K562 (cell line): ENCODE results near the gene FILIP1L. TPM values are rescaled to one million over a fixed set of nuclear protein-coding genes. Genes with fewer than 3 reads are reported as not detected.

ENCODE experiments used
- ATAC-seq: fragments of 200-7000 bp; cut with Tn5 transposase; 3 replicates; pipeline ENCODE4 v1.9.1; 2020; ENCODE audit warnings: moderate library complexity
- BruUV-seq: library from RNA; stranded (reverse); fragments of 400-500 nt; replicated peaks from 2 replicates; lab custom pipeline; 2021; lab: Mats Ljungman, UMichigan
- CTCF ChIA-PET: fragments of 300-600 bp; formaldehyde crosslinking; extraction: SDS; loops from one replicate; lab custom pipeline; 2021; ENCODE audit warnings: low intra/inter-chr PET ratio; lab: Yijun Ruan, JAX
- POLR2A ChIA-PET: fragments of 300-600, 350-650 bp; sonication (Branson Sonifier 250); formaldehyde crosslinking; extraction: SDS; loops from one replicate; lab custom pipeline; 2021; ENCODE audit warnings: antibody characterized with exemption, inconsistent platforms; lab: Yijun Ruan, JAX
- DNase-seq, 4 experiments: peaks; one replicate each; pipeline versions ENCODE4 v3.0.0 to v3.0.0-alpha.2; 2011 to 2018; ENCODE audit warnings: low spot score in 3 of 4, mixed read lengths in 3 of 4; ENCODE audit errors: extremely low read depth in 1 of 4
- FAIRE-seq: peaks from 2 replicates; lab custom pipeline; 2011; peaks lifted over from hg19 to GRCh38; lab: Jason Lieb, UNC
- H2AFZ ChIP-seq: 2 replicates; pipeline ENCODE4 v1.6.0; 2011; ENCODE audit warnings: low read depth, low read length, control low read depth, inconsistent platforms
- H3K27ac ChIP-seq: fragments of 200-600 bp; 3 replicates; pipeline ENCODE4 v1.8.0; 2011; ENCODE audit warnings: low read depth, mild to moderate bottlenecking, control low read depth, inconsistent platforms, low read length, moderate library complexity, mixed read lengths; ENCODE audit errors: extremely low read depth
- H3K27me3 ChIP-seq, 2 experiments: fragments of 300-600 bp in 1 of 2; 2 replicates in 1 of 2; 3 replicates in 1 of 2; pipeline versions ENCODE4 v1.6.0 to v1.8.0; 2011; ENCODE audit warnings: inconsistent platforms in 2 of 2, low read length in 2 of 2, mild to moderate bottlenecking in 1 of 2, mixed read lengths in 1 of 2, moderate library complexity in 1 of 2; ENCODE audit not compliant: control insufficient read depth in 2 of 2, insufficient read depth in 2 of 2
- H3K36me3 ChIP-seq: fragments of 300-600 bp; 3 replicates; pipeline ENCODE4 v1.8.0; 2011; ENCODE audit warnings: mild to moderate bottlenecking, low read length, inconsistent platforms; ENCODE audit not compliant: control insufficient read depth, insufficient read depth
- H3K4me1 ChIP-seq, 2 experiments: fragments of 200-600 bp in 1 of 2; replicated peaks in 1 of 2; 2 replicates in 1 of 2; 3 replicates in 1 of 2; pipeline versions ENCODE4 v1.5.1 to v1.8.0; 2011; ENCODE audit warnings: inconsistent platforms in 2 of 2, low read length in 2 of 2, mild to moderate bottlenecking in 1 of 2, mixed read lengths in 1 of 2, moderate library complexity in 1 of 2; ENCODE audit not compliant: control insufficient read depth in 2 of 2, insufficient read depth in 2 of 2
- H3K4me2 ChIP-seq: 2 replicates; pipeline ENCODE4 v1.6.1; 2011; ENCODE audit warnings: low read length, control low read depth, inconsistent platforms, mixed read lengths; ENCODE audit not compliant: insufficient read depth
- H3K4me3 ChIP-seq: fragments of 200-600 bp; sonication (generic), shearing (Covaris generic); 2 replicates; pipeline ENCODE4 v1.5.1; 2016; ENCODE audit warnings: control low read depth, inconsistent platforms
- H3K79me2 ChIP-seq: fragments of 200-600 bp; 3 replicates; pipeline ENCODE4 v1.8.0; 2011; ENCODE audit warnings: low read length, inconsistent platforms; ENCODE audit not compliant: control insufficient read depth, insufficient read depth
- H3K9ac ChIP-seq, 2 experiments: 2 replicates each; pipeline versions ENCODE4 v1.6.0 to v1.6.1; 2011; ENCODE audit warnings: low read depth in 2 of 2, low read length in 2 of 2, control low read depth in 1 of 2, inconsistent platforms in 1 of 2, mild to moderate bottlenecking in 1 of 2, mixed read lengths in 1 of 2; ENCODE audit not compliant: insufficient read depth in 1 of 2
- H3K9me1 ChIP-seq: one replicate; pipeline ENCODE4 v1.6.0; 2011; ENCODE audit warnings: inconsistent platforms, mild to moderate bottlenecking, low read length, moderate library complexity; ENCODE audit not compliant: control insufficient read depth, insufficient read depth
- H3K9me3 ChIP-seq: replicated peaks from 2 replicates; pipeline ENCODE4 v1.5.1; 2011; ENCODE audit warnings: low read depth, low read length, inconsistent platforms; ENCODE audit not compliant: control insufficient read depth, insufficient read depth
- H4K20me1 ChIP-seq: replicated peaks from 2 replicates; pipeline ENCODE4 v1.6.1; 2011; ENCODE audit warnings: low read length, inconsistent platforms, mixed read lengths; ENCODE audit not compliant: control insufficient read depth, insufficient read depth
- CHD1 ChIP-seq: fragments of 200-600 bp; sonication (generic); IDR thresholded peaks from one replicate; pipeline ENCODE4 v1.6.1; 2012; ENCODE audit warnings: mild to moderate bottlenecking, moderate library complexity, low read length, inconsistent platforms
- DNMT1 ChIP-seq: fragments of 450-650 bp; IDR thresholded peaks from 2 replicates; pipeline ENCODE4 v1.6.1; 2016; ENCODE audit warnings: antibody characterized with exemption, mild to moderate bottlenecking
- MAZ ChIP-seq, 2 experiments: fragments of 450-650 bp in 1 of 2; sonication (generic) in 1 of 2; formaldehyde crosslinking; IDR thresholded peaks in 1 of 2; conservative IDR thresholded peaks in 1 of 2; 2 replicates each; pipeline versions ENCODE4 v1.4.0 to v1.5.0; 2020; ENCODE audit warnings: mild to moderate bottlenecking in 1 of 2, missing genetic modification reagents in 1 of 2
- MEF2D ChIP-seq: conservative IDR thresholded peaks from 2 replicates; pipeline ENCODE4 v1.6.1; 2016; ENCODE audit warnings: low read depth, missing genetic modification characterization, missing compliant biosample characterization
- NR2C2 ChIP-seq, 2 experiments: fragments of 200-800 bp in 1 of 2; sonication (Bioruptor generic) in 1 of 2; sonication (generic) in 1 of 2; formaldehyde crosslinking in 1 of 2; IDR thresholded peaks; 2 replicates each; pipeline versions ENCODE4 v1.6.1 to v1.8.0; 2016 to 2022; ENCODE audit warnings: mild to moderate bottlenecking in 1 of 2, missing compliant biosample characterization in 1 of 2, missing genetic modification characterization in 1 of 2, missing genetic modification reagents in 1 of 2
- SMARCE1 ChIP-seq: fragments of 450-650 bp; IDR thresholded peaks from 2 replicates; pipeline ENCODE4 v1.7.1; 2016; ENCODE audit warnings: mild to moderate bottlenecking
- SP2 ChIP-seq: IDR thresholded peaks from 2 replicates; pipeline ENCODE4 v1.6.1; 2011; ENCODE audit warnings: mild to moderate bottlenecking, low read depth, low read length, moderate library complexity; ENCODE audit not compliant: poor library complexity, severe bottlenecking; ENCODE audit errors: extremely low read depth
- SRF ChIP-seq, 2 experiments: fragments of 250-450, 450-650 bp in 1 of 2; sonication (Bioruptor Pico) in 1 of 2; sonication (generic) in 1 of 2; formaldehyde crosslinking; IDR thresholded peaks; 2 replicates each; pipeline versions ENCODE4 v1.5.0 to v1.5.1; 2020 to 2022; ENCODE audit warnings: mild to moderate bottlenecking in 1 of 2, missing genetic modification reagents in 1 of 2
- TAF9B ChIP-seq: fragments of 450-650 bp; IDR thresholded peaks from 2 replicates; pipeline ENCODE4 v1.6.1; 2018; ENCODE audit warnings: mild to moderate bottlenecking; ENCODE audit not compliant: partially characterized antibody
- TSC22D4 ChIP-seq: fragments of 450-650 bp; IDR thresholded peaks from 2 replicates; pipeline ENCODE4 v1.6.1; 2016; ENCODE audit warnings: missing genetic modification characterization, missing biosample characterization, control low read depth
- U2AF1 ChIP-seq: fragments of 200-400 bp; formaldehyde crosslinking; optimal IDR thresholded peaks from 2 replicates; pipeline ENCODE3; 2017; ENCODE audit warnings: mild to moderate bottlenecking, low read depth, low read length, moderate library complexity
- ZNF212 ChIP-seq: fragments of 450-650 bp; formaldehyde crosslinking; IDR thresholded peaks from 2 replicates; pipeline ENCODE4 v1.4.0; 2020; ENCODE audit warnings: mild to moderate bottlenecking
- ZNF354B ChIP-seq: fragments of 250-450 bp; sonication (Bioruptor Pico); IDR thresholded peaks from 2 replicates; pipeline ENCODE4 v1.4.0; 2020
- WGBS: fragments of 100-300 bp; shearing (Covaris generic); methylation state at CpG from one replicate; pipeline ENCODE4 v1.1.6; 2016; ENCODE audit warnings: low coverage, mixed read lengths; ENCODE audit not compliant: insufficient coverage; ENCODE audit errors: missing lambda C conversion rate; 5-methylcytosine and 5-hydroxymethylcytosine counted together
- in situ Hi-C: fragments of 300-500 bp; cut with MboI; formaldehyde crosslinking; loops from 4 replicates; pipeline ENCODE4 v1.15.0; 2018; ENCODE audit warnings: inconsistent platforms, mixed read lengths
- intact Hi-C: fragments of 100-400 bp; cut with micrococcal nuclease; formaldehyde crosslinking; loops from 2 replicates; pipeline ENCODE4 v1.14.2; 2022
- polyA plus RNA-seq, 8 experiments: library from polyadenylated mRNA; depleted of rRNA in 4 of 8; stranded (reverse) in 5 of 8; unstranded in 3 of 8; fragments of >200 nt; fragmentation: Nextera tagmentation in 2 of 8; fragmentation: Illumina TruSeq in 1 of 8; extraction: Ambion mirVana in 2 of 8; extraction: Trizol in 1 of 8; gene quantifications; 2 replicates each; pipeline versions ENCODE4 v1.2.1 to v1.2.3, GENCODE V29; 2011 to 2014; ENCODE audit warnings: inconsistent platforms in 1 of 8, missing spikeins in 1 of 8
- total RNA-seq, 7 experiments: library from RNA; depleted of rRNA in 6 of 7; stranded (reverse); fragments of >200 nt in 6 of 7; fragmentation: Illumina TruSeq in 2 of 7; extraction: Trizol in 2 of 7; gene quantifications; 2 replicates each; pipeline versions ENCODE4 v1.2.1 to v1.2.3, GENCODE V29; 2011 to 2021; ENCODE audit warnings: low replicate concordance in 1 of 7
- TF ChIP-seq, protein P1 (sequence below): sonication (generic); formaldehyde crosslinking; IDR thresholded peaks from 2 replicates; pipeline ENCODE4 v1.8.0; 2022; ENCODE audit warnings: mild to moderate bottlenecking, missing genetic modification reagents
- TF ChIP-seq, protein P2 (sequence below): sonication (generic); formaldehyde crosslinking; IDR thresholded peaks from 2 replicates; pipeline ENCODE4 v1.8.1; 2023; ENCODE audit warnings: mild to moderate bottlenecking, missing genetic modification reagents
- TF ChIP-seq, protein P3 (sequence below): fragments of 250-450 bp; sonication (Bioruptor Pico); IDR thresholded peaks from 2 replicates; pipeline ENCODE4 v1.8.0; 2022; ENCODE audit warnings: moderate library complexity, mild to moderate bottlenecking, inconsistent platforms

Gene FILIP1L
- total and polyA plus RNA-seq, 9 of the 15 experiments (the other 6 are each of a cell fraction or from before 2014, with no cell fraction given) = 0.50 to 2.1 (median 1.1) TPM

DNA sequence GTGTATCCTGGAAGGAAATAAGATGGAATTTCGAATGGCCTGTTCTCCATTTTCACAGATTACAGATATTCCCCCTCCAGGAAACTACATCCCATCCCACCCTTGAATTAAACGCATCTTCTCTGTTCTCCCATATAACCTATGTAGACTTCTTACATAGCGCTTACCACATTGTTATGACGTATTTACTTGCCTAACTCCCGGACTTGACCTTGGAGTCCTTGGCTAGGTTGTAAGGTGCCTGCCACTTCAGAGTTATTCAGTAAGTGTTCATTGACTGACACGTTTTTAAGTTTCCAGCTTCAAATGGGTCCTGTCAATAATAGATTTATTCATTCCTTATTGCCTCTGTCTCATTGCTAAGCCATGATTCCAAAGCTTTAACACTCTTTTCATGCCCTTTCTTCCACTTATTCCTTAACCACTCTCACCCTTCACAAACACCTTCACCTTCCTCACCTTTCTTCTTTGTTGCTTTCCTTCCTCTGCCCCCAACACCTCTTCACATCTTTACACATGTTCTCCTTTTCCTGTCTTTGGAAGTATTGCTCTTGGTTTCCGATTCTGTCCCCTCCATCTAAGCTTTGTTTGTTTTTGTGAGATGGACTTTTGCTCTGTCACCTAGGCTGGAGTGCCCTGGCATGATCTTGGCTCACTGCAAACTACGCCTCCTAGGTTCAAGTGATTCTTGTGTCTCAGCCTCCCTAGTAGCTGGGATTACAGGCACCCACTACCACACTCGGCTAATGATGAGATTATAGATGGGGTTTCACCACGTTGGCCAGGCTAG lies 158.3 kb downstream of the FILIP1L start:
- no peaks in the 10 kb centered on the region for H3K9me3 ChIP-seq
- 0 out of 2 replicates have a peak, but pooled peaks cover 8% of the 10 kb centered on the region for H4K20me1 ChIP-seq
- no peak overlapping the region for H2AFZ ChIP-seq
- H3K27me3 ChIP-seq = no peaks in the 10 kb centered on the region
- H3K4me1 ChIP-seq = peaks cover 0 to 9% of the 10 kb centered on the region in 2 experiments; a peak in 2 of 5 replicates
- intact Hi-C loops = no loop called here
- no peaks in the 10 kb centered on the region for H3K36me3 ChIP-seq
- no peak overlapping the region for H3K27ac ChIP-seq
- H3K79me2 ChIP-seq = peaks cover 3% of the 10 kb centered on the region; the same call in 2 of the 3 replicates
- CTCF ChIA-PET = no interaction called here
- H3K4me3 ChIP-seq = no peak overlapping the region
- DNase-seq (no peak), FAIRE-seq (no peak), ATAC-seq (no peak)
- peaks cover 3% of the 10 kb centered on the region for H3K9me1 ChIP-seq
- WGBS = 79% methylated on average over 9 of the region's 10 CpGs
- no TSS peak for BruUV-seq
- H3K4me2 ChIP-seq = no peak overlapping the region
- in situ Hi-C loops = no loop called here
- POLR2A ChIA-PET = interaction anchor here (0.6 kb wide), 1 partner anchor 459 kb away, joined by 3 read pairs; no protein-coding TSS in a partner anchor
- no peak overlapping the region for H3K9ac ChIP-seq
- TF ChIP-seq TSC22D4 (tag) (no peak), SRF (CRISPR knock-in tag; IDR thresholded peaks at IDR 0.05) (no peak), TAF9B (no peak), ZNF354B (CRISPR knock-in tag) (no peak), SP2 (no peak), NR2C2 (CRISPR knock-in tag; IDR thresholded peaks at IDR 0.05) (no peak), NR2C2 (tag; IDR thresholded peaks at IDR 0.05) (no peak), U2AF1 (no peak), CHD1 (no peak), DNMT1 (no peak), MAZ (CRISPR knock-in tag; conservative IDR thresholded peaks at IDR 0.05 in 1 of 2, IDR thresholded peaks at IDR 0.05 in 1 of 2) (no peak), ZNF212 (CRISPR knock-in tag) (no peak), SMARCE1 (no peak), MEF2D (tag) (no peak)
- TF ChIP-seq, protein P1, sequence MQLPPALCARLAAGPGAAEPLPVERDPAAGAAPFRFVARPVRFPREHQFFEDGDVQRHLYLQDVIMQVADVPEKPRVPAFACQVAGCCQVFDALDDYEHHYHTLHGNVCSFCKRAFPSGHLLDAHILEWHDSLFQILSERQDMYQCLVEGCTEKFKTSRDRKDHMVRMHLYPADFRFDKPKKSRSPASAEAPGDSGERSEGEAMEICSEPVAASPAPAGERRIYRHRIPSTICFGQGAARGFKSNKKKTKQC (CRISPR knock-in tag) = no peak
- TF ChIP-seq, protein P2, sequence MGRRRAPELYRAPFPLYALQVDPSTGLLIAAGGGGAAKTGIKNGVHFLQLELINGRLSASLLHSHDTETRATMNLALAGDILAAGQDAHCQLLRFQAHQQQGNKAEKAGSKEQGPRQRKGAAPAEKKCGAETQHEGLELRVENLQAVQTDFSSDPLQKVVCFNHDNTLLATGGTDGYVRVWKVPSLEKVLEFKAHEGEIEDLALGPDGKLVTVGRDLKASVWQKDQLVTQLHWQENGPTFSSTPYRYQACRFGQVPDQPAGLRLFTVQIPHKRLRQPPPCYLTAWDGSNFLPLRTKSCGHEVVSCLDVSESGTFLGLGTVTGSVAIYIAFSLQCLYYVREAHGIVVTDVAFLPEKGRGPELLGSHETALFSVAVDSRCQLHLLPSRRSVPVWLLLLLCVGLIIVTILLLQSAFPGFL (CRISPR knock-in tag) = no peak
- TF ChIP-seq, protein P3, sequence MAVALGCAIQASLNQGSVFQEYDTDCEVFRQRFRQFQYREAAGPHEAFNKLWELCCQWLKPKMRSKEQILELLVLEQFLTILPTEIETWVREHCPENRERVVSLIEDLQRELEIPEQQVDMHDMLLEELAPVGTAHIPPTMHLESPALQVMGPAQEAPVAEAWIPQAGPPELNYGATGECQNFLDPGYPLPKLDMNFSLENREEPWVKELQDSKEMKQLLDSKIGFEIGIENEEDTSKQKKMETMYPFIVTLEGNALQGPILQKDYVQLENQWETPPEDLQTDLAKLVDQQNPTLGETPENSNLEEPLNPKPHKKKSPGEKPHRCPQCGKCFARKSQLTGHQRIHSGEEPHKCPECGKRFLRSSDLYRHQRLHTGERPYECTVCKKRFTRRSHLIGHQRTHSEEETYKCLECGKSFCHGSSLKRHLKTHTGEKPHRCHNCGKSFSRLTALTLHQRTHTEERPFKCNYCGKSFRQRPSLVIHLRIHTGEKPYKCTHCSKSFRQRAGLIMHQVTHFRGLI = no peak
